ENCODE data around the gene PUDP. TPM values are rescaled to one million over a fixed set of nuclear protein-coding genes. Genes with fewer than 3 reads are reported as not detected.

Gene PUDP
- total and polyA plus RNA-seq, 2 experiments from 2014 or later: 4.0 to 11.6 TPM

DNA sequence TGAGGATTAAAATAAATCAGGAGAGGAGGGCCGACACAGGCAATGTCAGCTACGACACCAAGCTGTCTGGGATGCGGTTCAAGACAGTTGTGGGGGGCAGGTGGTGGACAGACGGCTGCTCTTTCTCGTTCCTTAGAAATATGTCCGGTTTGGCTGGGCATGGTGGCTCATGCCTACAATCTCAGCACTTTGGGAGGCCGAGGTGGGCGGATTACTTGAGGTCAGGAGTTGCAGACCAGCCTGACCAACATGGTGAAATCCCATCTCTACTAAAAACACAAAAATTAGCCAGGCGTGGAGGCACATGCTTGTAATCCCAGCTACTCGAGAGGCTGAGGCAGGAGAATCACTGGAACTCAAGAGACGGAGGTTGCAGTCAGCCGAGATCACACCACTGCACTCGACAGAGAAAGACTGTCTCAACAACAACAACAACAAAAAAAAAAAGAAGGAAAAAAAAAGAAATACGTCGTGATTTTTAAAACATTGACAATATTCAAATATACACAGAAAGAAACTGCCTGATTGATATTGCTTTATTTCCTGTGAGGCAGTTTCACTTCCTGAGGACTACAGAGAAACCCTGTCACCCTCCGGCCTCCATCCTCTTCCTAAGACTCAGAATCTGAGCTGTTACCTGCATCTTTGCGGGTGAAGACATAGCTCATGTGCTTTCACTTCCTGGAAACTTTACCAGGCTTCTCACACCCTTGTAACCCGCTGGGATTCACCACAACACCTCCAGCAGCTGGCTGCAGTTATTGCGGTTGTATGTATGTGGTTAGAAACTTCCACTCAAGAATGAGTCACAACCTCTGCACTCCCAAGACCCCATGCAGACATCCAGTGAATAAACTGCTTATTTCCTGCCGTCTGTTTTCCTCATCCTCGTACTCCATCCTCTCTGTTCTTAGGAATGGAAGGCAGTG, 64.2 kb downstream of the PUDP start:
- Histone ChIP-seq H3K9ac (no peak overlapping the region), H3K27ac (no peak overlapping the region)
- in situ Hi-C loops (cut with MboI): no loop called here

DNA sequence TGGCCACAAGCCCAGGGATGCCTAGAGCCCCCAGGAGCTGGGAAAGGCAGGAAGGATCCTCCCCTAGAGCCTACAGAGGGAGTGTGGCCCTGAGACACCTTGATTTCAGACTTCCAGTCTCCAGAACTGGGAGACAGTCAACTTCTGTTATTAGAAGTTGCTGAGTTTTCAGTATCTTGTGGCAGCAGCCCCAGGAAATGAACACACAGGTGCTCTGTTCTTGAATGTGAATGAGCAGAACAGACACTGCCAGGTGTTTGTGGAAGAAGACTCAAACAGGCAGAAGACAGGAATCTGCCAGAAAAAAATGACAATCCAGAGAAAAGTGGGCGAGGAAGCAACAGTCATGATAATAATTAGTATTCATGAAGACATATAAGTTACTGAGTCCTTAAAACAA, 64.9 kb downstream of the PUDP start:
- Histone ChIP-seq H3K9ac (no peak overlapping the region), H3K9me2 (ENCODE audit: insufficient read depth) (no peaks in the 10 kb centered on the region), H3K4me1 (ENCODE audit: insufficient read depth) (peaks cover 8% of the 10 kb centered on the region; the same call in 1 of the 2 replicates), H3F3A (ENCODE audit: insufficient read depth) (no peaks in the 10 kb centered on the region; the same call in 1 of the 2 replicates), H3K79me2 (ENCODE audit: insufficient read depth) (no peaks in the 10 kb centered on the region), H3K4me2 (ENCODE audit: unreplicated experiment) (no peak overlapping the region), H3K27me3 (replicated peaks; ENCODE audit: insufficient read depth) (no peaks in the 10 kb centered on the region), H3K9me3 (ENCODE audit: low read depth) (no peaks in the 10 kb centered on the region), H3K36me3 (ENCODE audit: low read depth) (no peaks in the 10 kb centered on the region), H4K20me1 (ENCODE audit: insufficient read depth) (no peaks in the 10 kb centered on the region), H2AFZ (no peak overlapping the region), H3K27ac (no peak overlapping the region), H3K4me3 (no peak overlapping the region)
- TF ChIP-seq EZH2 (IDR thresholded peaks at IDR 0.05; ENCODE audit: insufficient read depth, poor library complexity, severe bottlenecking) (no peak), EZH2phosphoT487 (IDR thresholded peaks at IDR 0.05; ENCODE audit: insufficient read depth, low read depth) (no peak)
- DNase-seq: no peak
- in situ Hi-C loops (cut with MboI): no loop called here
- 69 to 89% methylated on average over 1 of the region's 1 CpG for WGBS, 2 experiments (ENCODE audit: low coverage in 1 of 2, low lambda C conversion rate in 2 of 2, missing lambda C conversion rate in 2 of 2)

More for the DNA sequence above, 64.2 kb downstream of the PUDP start:
- Histone ChIP-seq H3K9me3 (ENCODE audit: low read depth) (no peaks in the 10 kb centered on the region), H3F3A (ENCODE audit: insufficient read depth) (no peaks in the 10 kb centered on the region; the same call in 1 of the 2 replicates), H2AFZ (no peak overlapping the region), H3K4me1 (ENCODE audit: insufficient read depth) (peaks cover 8% of the 10 kb centered on the region; the same call in 1 of the 2 replicates), H4K20me1 (ENCODE audit: insufficient read depth) (no peaks in the 10 kb centered on the region), H3K4me3 (no peak overlapping the region), H3K36me3 (ENCODE audit: low read depth) (no peaks in the 10 kb centered on the region), H3K4me2 (ENCODE audit: unreplicated experiment) (no peak overlapping the region), H3K27me3 (replicated peaks; ENCODE audit: insufficient read depth) (no peaks in the 10 kb centered on the region), H3K9me2 (ENCODE audit: insufficient read depth) (no peaks in the 10 kb centered on the region), H3K79me2 (ENCODE audit: insufficient read depth) (no peaks in the 10 kb centered on the region)
- WGBS, 2 experiments (ENCODE audit: low coverage in 1 of 2, low lambda C conversion rate in 2 of 2, missing lambda C conversion rate in 2 of 2): 51 to 58% methylated on average over 16 to 20 of the region's 21 CpGs
- peak; percentile 84 for DNase-seq
- TF ChIP-seq EZH2phosphoT487 (IDR thresholded peaks at IDR 0.05; ENCODE audit: insufficient read depth, low read depth) (0 out of 2 replicates have a peak, but pooled peaks have one; percentile 28), EZH2 (IDR thresholded peaks at IDR 0.05; ENCODE audit: insufficient read depth, poor library complexity, severe bottlenecking) (no peak)

DNA sequence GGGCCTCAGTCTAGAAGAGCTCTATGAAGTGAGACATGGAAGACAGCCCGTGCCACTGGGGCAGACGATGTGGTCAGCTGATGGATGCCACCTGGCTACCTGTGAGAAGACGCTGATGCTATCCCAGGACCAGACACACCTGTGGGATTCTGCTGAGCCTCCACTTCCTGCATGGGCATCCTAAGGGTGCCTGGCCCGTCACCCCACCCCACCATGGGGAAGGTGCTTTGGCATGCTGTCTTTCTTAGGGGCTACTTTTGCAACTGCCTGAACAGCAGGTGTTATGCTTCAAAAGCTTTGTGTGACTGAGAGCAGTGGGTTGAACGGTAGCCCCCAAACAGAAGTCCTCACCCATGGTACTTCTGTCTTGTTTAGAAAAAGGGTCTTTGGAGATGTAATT, 65.4 kb downstream of the PUDP start:
- Histone ChIP-seq H4K20me1 (ENCODE audit: insufficient read depth) (no peaks in the 10 kb centered on the region), H3K4me1 (ENCODE audit: insufficient read depth) (peaks cover 8% of the 10 kb centered on the region; the same call in 1 of the 2 replicates), H3F3A (ENCODE audit: insufficient read depth) (no peaks in the 10 kb centered on the region; the same call in 1 of the 2 replicates), H3K4me3 (no peak overlapping the region), H3K9ac (no peak overlapping the region), H3K27ac (no peak overlapping the region), H2AFZ (no peak overlapping the region), H3K9me3 (ENCODE audit: low read depth) (no peaks in the 10 kb centered on the region), H3K4me2 (ENCODE audit: unreplicated experiment) (no peak overlapping the region), H3K27me3 (replicated peaks; ENCODE audit: insufficient read depth) (no peaks in the 10 kb centered on the region), H3K36me3 (ENCODE audit: low read depth) (no peaks in the 10 kb centered on the region), H3K9me2 (ENCODE audit: insufficient read depth) (no peaks in the 10 kb centered on the region), H3K79me2 (ENCODE audit: insufficient read depth) (no peaks in the 10 kb centered on the region)
- TF ChIP-seq EZH2 (IDR thresholded peaks at IDR 0.05; ENCODE audit: insufficient read depth, poor library complexity, severe bottlenecking) (no peak), EZH2phosphoT487 (IDR thresholded peaks at IDR 0.05; ENCODE audit: insufficient read depth, low read depth) (no peak)
- in situ Hi-C loops (cut with MboI): no loop called here
- WGBS, 2 experiments (ENCODE audit: low coverage in 1 of 2, low lambda C conversion rate in 2 of 2, missing lambda C conversion rate in 2 of 2): 67 to 78% methylated on average over 3 to 5 of the region's 5 CpGs
- DNase-seq: no peak

DNA sequence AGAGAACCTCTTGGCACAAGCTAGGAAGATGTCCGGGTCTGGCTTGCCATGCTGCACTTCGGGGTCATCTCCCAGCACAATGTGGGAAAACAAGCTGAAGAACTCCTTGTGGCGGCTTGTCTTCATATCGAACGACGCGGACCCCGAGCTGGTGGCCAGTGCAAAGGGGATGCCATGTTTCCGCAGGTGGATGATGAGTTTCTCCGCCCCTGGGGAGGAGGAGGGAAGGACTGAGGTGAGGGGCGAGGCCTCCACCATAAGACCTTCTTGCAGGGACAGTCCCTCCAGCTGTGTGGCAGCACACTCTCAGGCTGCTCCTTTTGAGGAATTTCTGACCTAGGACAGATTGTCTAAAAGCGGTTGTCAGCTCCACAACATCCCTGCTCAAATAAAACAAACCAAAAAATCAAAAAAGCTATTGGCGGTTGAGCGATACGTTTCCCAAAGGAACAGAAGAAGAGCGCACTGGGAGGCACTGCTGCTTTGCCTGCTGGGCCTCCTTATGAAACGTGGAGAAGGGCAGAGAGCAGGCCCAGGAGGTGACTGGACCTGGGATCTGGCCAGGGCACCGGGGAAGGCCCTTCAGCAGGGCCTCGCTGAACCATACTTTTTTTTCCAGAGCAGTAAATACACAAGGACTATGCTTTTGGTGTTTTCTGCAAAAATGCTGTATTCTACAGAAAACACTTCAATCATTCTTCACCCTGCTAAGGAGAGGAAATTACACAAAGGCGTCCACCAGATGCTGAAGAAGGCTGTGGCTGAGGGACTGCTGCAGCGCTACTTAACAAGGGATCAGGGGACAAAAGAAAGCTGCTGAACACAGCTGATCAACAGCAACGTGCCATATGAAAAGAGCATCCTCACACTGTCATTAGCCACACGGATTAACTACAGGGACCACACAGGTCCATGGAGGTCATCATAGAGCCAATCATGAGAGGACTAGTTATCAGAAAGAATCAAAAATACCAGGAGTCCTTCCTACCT, 70.4 kb downstream of the PUDP start:
- Histone ChIP-seq H3K4me1 (ENCODE audit: insufficient read depth) (no peaks in the 10 kb centered on the region), H3K9me3 (ENCODE audit: low read depth) (no peaks in the 10 kb centered on the region), H3K27ac (no peak overlapping the region), H3K4me3 (no peak overlapping the region), H3K27me3 (replicated peaks; ENCODE audit: insufficient read depth) (no peaks in the 10 kb centered on the region), H3K4me2 (ENCODE audit: unreplicated experiment) (no peak overlapping the region), H3F3A (ENCODE audit: insufficient read depth) (no peaks in the 10 kb centered on the region), H3K36me3 (ENCODE audit: low read depth) (no peaks in the 10 kb centered on the region), H4K20me1 (ENCODE audit: insufficient read depth) (no peaks in the 10 kb centered on the region), H3K9ac (no peak overlapping the region), H2AFZ (no peak overlapping the region), H3K79me2 (ENCODE audit: insufficient read depth) (no peaks in the 10 kb centered on the region), H3K9me2 (ENCODE audit: insufficient read depth) (no peaks in the 10 kb centered on the region)
- in situ Hi-C loops (cut with MboI): no loop called here
- no peak for TF ChIP-seq EZH2phosphoT487 (IDR thresholded peaks at IDR 0.05; ENCODE audit: insufficient read depth, low read depth)
- WGBS, 2 experiments (ENCODE audit: low coverage in 1 of 2, low lambda C conversion rate in 2 of 2, missing lambda C conversion rate in 2 of 2): 78 to 80% methylated on average over 8 to 22 of the region's 23 CpGs
- DNase-seq: no peak
